Suprapubic skin (tissue), 4 donors: Measurements from ENCODE around the gene MARCHF11.

ENCODE experiments used
- CTCF ChIP-seq, 2 donors: fragments of 200-600 bp in 1 of 2; fragments of 450-650 bp in 1 of 2; sonication (generic) in 1 of 2; IDR thresholded peaks; one replicate each; pipeline ENCODE4 v1.5.1; 2016 to 2019; ENCODE audit warnings: antibody characterized with exemption in 2 of 2, mild to moderate bottlenecking in 1 of 2, moderate library complexity in 1 of 2
- POLR2A ChIP-seq, 2 donors: fragments of 450-650 bp; IDR thresholded peaks; one replicate each; pipeline ENCODE4 v1.6.1; 2017; ENCODE audit warnings: antibody characterized with exemption in 2 of 2, mild to moderate bottlenecking in 2 of 2, moderate library complexity in 2 of 2
- POLR2AphosphoS5 ChIP-seq, 3 donors: sonication (generic); formaldehyde crosslinking; IDR thresholded peaks; one replicate each; pipeline ENCODE4 v1.6.1; 2017; ENCODE audit warnings: antibody characterized with exemption in 3 of 3

- no peak for TF ChIP-seq CTCF (IDR thresholded peaks at IDR 0.05)
- TF ChIP-seq POLR2AphosphoS5 (IDR thresholded peaks at IDR 0.05), result no peak
- TF ChIP-seq POLR2A (IDR thresholded peaks at IDR 0.05), result no peak
Measured at GRCh38 chr5:16140944-16141343, 38.6 kb downstream of the MARCHF11 start.
